DOHH2 (cell line): ENCODE results near the gene NRGN.

Source experiments
- H3F3A ChIP-seq: fragments of 200-600 bp; sonication (generic), shearing (Covaris generic); 2 replicates; pipeline ENCODE4 v1.6.0; 2016; ENCODE audit warnings: antibody characterized with exemption, mild to moderate bottlenecking; ENCODE audit not compliant: control insufficient read depth, insufficient read depth
- H3K27ac ChIP-seq: fragments of 200-600 bp; sonication (generic); 2 replicates; pipeline ENCODE4 v1.5.1; 2014; ENCODE audit warnings: low read depth, mild to moderate bottlenecking, low read length, moderate library complexity
- H3K27me3 ChIP-seq: fragments of 200-600 bp; sonication (generic); 2 replicates; pipeline ENCODE4 v1.6.1; 2014; ENCODE audit warnings: mild to moderate bottlenecking, low read length, mixed read lengths; ENCODE audit not compliant: control insufficient read depth
- H3K36me3 ChIP-seq: fragments of 200-600 bp; sonication (generic); 2 replicates; pipeline ENCODE4 v1.6.1; 2014; ENCODE audit warnings: mild to moderate bottlenecking, low read length, moderate library complexity, mixed read lengths; ENCODE audit not compliant: control insufficient read depth
- H3K4me1 ChIP-seq: fragments of 200-600 bp; sonication (generic); 2 replicates; pipeline ENCODE4 v1.6.1; 2014; ENCODE audit warnings: mild to moderate bottlenecking, low read length, mixed read lengths; ENCODE audit not compliant: control insufficient read depth
- H3K4me2 ChIP-seq: fragments of 200-600 bp; sonication (generic); 2 replicates; pipeline ENCODE4 v1.6.0; 2014; ENCODE audit warnings: mild to moderate bottlenecking, low read length, moderate library complexity
- H3K4me3 ChIP-seq: fragments of 200-600 bp; sonication (generic); 2 replicates; pipeline ENCODE4 v1.5.1; 2014; ENCODE audit warnings: mild to moderate bottlenecking, low read length, mixed read lengths
- H3K79me2 ChIP-seq: fragments of 200-600 bp; sonication (generic); 2 replicates; pipeline ENCODE4 v1.6.1; 2014; ENCODE audit warnings: mild to moderate bottlenecking, low read length, mixed read lengths; ENCODE audit not compliant: control insufficient read depth
- H3K9me2 ChIP-seq: fragments of 200-600 bp; sonication (generic); replicated peaks from 2 replicates; pipeline ENCODE4 v1.6.1; 2014; ENCODE audit warnings: mild to moderate bottlenecking, low read length, mixed read lengths; ENCODE audit not compliant: control insufficient read depth
- H3K9me3 ChIP-seq: fragments of 200-600 bp; sonication (generic); 2 replicates; pipeline ENCODE4 v1.6.1; 2014; ENCODE audit warnings: antibody characterized with exemption, low read length, mixed read lengths; ENCODE audit not compliant: control insufficient read depth, insufficient read depth
- H4K20me1 ChIP-seq: fragments of 200-600 bp; sonication (generic); 2 replicates; pipeline ENCODE4 v1.6.0; 2014; ENCODE audit warnings: low read depth, mild to moderate bottlenecking, antibody characterized with exemption, low read length, moderate library complexity; ENCODE audit not compliant: control insufficient read depth, insufficient read depth
- CTCF ChIP-seq: fragments of 200-600 bp; sonication (generic); IDR thresholded peaks from one replicate; pipeline ENCODE4 v1.5.1; 2014; ENCODE audit warnings: antibody characterized with exemption, mild to moderate bottlenecking, low read depth, low read length; ENCODE audit not compliant: poor library complexity, severe bottlenecking
- EZH2phosphoT487 ChIP-seq: fragments of 200-600 bp; sonication (generic); IDR thresholded peaks from 2 replicates; pipeline ENCODE4 v1.6.1; 2017; ENCODE audit warnings: borderline replicate concordance, mild to moderate bottlenecking, antibody characterized with exemption, low read length, moderate library complexity, mixed read lengths

NRGN gene

GRCh38 chr11:124784051-124784450, 44.3 kb downstream of the NRGN start:
- no peak overlapping the region for H3K4me2 ChIP-seq
- no peaks in the 10 kb centered on the region for H3K9me3 ChIP-seq
- H3K4me1 ChIP-seq, result no peaks in the 10 kb centered on the region
- TF ChIP-seq CTCF, result no peak
- TF ChIP-seq EZH2phosphoT487, result no peak
- H3K36me3 ChIP-seq, result no peaks in the 10 kb centered on the region
- H3F3A ChIP-seq, result no peaks in the 10 kb centered on the region
- H4K20me1 ChIP-seq, result no peaks in the 10 kb centered on the region
- peaks cover 26% of the 10 kb centered on the region for H3K79me2 ChIP-seq
- H3K27me3 ChIP-seq, result no peaks in the 10 kb centered on the region
- no peaks in the 10 kb centered on the region for H3K9me2 ChIP-seq
- no peak overlapping the region for H3K4me3 ChIP-seq
- no peak overlapping the region for H3K27ac ChIP-seq

GRCh38 chr11:124788521-124788920, 48.8 kb downstream of the NRGN start:
- peaks cover 11% of the 10 kb centered on the region for H3K4me1 ChIP-seq
- no peak overlapping the region for H3K4me3 ChIP-seq
- H3F3A ChIP-seq, result no peaks in the 10 kb centered on the region
- peaks cover 70% of the 10 kb centered on the region for H3K79me2 ChIP-seq
- H4K20me1 ChIP-seq, result peaks cover 26% of the 10 kb centered on the region
- H3K9me2 ChIP-seq, result no peaks in the 10 kb centered on the region
- H3K9me3 ChIP-seq, result no peaks in the 10 kb centered on the region
- no peak overlapping the region for H3K27ac ChIP-seq
- TF ChIP-seq EZH2phosphoT487 (no peak), CTCF (no peak)
- no peaks in the 10 kb centered on the region for H3K36me3 ChIP-seq
- H3K4me2 ChIP-seq, result no peak overlapping the region
- H3K27me3 ChIP-seq, result no peaks in the 10 kb centered on the region

- Histone ChIP-seq H3K4me3 (no peak overlapping the region), H3K4me1 (peaks cover 18% of the 10 kb centered on the region), H3K27ac (no peak overlapping the region), H3K36me3 (no peaks in the 10 kb centered on the region), H3K4me2 (no peak overlapping the region), H3F3A (peaks cover 2% of the 10 kb centered on the region; the same call in 1 of the 2 replicates), H3K9me3 (no peaks in the 10 kb centered on the region), H3K27me3 (no peaks in the 10 kb centered on the region), H3K79me2 (peaks cover 95% of the 10 kb centered on the region), H3K9me2 (no peaks in the 10 kb centered on the region), H4K20me1 (peaks cover 27% of the 10 kb centered on the region)
- TF ChIP-seq CTCF (no peak), EZH2phosphoT487 (no peak)
Observed at GRCh38 chr11:124791626-124792341, 52.0 kb downstream of the NRGN start.
